Germinal center (tissue), 1 donor: ENCODE results near the gene ANKRD53.

Experiments used
- DNase-seq: peaks from one replicate; pipeline ENCODE4 v3.0.0; 2012; ENCODE audit warnings: mixed read lengths, low spot score

The ANKRD53 gene

DNA sequence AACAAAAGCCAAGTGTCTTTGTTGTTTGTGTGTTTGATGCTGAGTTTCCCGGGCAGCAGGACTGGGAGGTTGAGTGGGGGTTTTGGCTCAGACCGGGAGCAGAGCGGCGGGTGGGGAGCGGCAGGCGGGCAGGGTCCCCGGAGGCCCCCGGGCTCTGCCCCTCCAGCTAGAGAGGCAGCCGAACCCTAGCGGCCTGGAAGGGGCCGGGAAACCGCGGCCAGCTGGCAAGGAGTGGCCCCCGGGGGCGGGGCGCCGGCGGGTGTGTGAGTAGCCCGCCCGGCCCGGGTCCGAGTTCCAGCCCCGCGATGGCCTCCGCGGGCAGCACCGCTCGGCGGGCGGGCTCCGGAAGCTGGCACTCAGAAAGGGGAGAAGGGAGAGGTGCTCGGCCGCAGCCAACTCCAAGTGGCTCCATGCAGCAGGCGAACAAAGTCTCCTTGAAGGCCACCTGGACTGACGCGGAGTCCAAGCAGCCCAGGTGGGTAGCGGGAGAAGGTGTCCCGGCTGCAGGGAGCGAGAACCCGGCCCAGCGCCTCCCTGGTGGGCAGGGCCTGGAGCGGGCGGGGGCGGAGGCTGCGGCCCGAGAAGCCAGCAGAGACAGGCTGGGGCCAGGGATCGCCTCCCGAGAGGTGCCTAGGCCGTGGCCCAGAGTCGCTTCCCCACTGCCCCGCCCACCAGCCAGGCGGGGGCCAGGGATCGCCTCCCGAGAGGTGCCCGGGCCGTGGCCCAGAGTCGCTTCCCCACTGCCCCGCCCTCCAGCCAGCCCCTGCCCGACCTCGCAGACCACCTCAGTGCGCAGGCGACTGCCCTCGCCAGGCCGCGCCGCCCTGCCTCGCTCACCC is at the start of gene ANKRD53:
Gene ANKRD53 (plus strand): TSS at position 290 of the 839 bp plus-strand sequence. CDS start 16 bp downstream, at position 306.
- DNase-seq, result no peak

DNA sequence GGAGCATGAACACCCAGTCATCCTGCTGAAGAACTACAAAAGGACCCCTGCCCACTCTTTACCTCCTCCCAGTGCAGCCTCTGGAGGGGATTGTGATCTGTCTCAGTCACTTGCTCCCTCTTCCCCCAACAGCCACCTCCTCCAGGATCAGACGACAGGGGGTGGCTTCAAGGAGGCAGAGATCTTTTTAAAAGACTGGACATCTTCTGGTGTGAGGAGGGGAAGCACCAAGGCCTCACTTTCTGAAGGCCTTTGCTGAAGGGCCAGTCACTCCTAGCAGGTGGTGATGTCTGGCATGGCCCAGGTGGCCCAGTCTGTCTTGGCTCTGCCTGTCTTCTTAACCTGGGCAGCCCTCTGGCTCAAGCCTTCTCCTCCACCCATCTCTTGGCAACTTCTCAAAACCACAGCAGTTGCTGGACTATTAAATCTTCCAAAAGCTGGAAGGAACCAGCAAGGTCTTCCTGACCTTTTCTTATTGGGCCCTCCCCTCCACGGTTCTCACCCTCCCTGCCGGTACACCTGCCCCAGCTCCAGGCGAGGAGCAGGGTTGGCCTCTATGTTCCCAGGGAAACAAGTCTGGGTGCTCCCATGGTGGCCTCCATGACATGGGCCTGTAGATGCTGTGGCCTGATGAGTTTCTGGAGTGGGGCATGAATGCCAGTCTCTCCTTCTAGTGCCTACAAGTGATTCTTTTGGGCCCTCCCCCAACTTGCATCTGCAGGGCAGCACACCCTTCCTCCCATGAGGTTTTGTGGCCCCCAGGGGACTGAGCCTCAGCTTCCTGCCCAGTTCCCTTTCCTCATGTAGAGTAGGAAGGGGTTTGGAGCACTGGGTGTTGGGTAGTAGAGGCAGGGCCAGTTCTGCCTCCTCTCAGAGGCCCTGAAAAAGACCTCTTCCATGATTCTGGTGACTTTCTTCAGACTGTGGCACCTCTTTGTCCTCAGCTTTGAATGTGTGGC is 47.8 kb upstream of the ANKRD53 start:
- DNase-seq, result no peak

DNA sequence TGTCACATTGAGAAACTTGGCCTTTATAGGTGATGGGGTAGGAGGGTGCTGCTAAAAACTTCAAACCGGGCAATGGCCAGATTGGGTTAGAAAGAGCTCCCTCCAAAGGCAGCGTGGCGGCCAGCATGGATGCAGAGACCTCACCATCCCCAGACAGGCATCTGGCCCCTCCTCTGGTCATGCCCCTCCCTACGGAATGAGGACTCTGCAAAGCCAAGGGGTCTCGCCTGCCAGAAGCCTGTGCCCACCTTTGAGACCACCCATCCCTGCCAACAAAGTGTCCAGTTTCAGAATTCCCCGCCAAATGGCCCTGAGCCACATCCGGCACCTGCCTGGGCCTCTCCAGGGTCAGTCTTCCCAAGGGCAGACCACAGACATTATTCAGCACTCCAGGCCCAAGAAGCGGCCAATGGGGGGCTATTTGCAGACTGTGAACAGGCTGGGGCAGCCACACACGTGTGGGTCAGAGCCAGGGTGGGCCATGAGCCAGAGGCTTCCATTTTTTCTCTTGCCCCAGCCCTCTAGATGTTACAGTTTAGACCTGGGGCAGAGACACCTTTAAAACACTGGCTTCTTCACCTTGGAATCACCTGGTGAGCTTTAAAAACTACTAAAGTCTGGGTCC is 46.9 kb upstream of the ANKRD53 start:
- no peak for DNase-seq

- DNase-seq, result no peak
These were observed 45.7 kb upstream of the ANKRD53 start for GRCh38 chr2:70932631-70933230.

- DNase-seq, result no peak
These were observed 43.4 kb upstream of the ANKRD53 start for GRCh38 chr2:70934981-70935380.

DNA sequence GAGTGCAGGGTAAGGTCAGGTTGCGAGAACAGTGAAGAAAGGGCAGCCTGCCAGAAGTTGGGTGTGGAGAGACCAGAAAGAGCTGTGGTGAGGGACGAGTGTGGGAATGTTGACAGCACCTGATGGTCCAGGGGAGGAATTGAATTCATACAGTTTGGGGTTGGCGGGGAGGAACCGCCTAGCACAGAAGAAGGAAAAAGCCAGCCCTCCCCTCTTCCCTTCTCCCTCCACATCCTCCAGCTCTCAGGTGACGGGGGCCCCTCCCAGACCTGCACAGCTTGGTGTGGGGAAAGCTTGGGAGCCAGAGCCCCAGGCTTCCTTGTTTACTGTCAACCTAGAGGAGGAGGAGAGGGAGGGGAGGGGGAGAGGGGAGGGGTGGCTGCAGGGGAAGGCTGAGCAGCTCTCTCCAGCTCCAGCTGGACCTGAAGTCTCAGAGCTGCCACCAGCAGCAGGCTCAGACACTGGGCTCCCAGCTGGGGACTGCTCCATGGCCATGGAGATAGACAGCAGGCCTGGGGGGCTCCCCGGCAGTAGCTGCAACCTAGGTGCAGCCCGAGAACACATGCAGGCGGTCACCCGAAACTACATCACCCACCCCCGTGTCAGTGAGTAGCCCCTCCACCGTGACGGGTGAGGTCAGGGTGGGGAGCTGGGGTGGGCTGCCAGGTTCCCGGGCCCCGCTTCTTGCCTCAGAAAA is 42.8 kb upstream of the ANKRD53 start, which contains the start of gene ATP6V1B1:
Gene ATP6V1B1 (plus strand): TSS at position 433 of the 697 bp plus-strand sequence. CDS start 55 bp downstream, at position 488.
- DNase-seq, result no peak

DNA sequence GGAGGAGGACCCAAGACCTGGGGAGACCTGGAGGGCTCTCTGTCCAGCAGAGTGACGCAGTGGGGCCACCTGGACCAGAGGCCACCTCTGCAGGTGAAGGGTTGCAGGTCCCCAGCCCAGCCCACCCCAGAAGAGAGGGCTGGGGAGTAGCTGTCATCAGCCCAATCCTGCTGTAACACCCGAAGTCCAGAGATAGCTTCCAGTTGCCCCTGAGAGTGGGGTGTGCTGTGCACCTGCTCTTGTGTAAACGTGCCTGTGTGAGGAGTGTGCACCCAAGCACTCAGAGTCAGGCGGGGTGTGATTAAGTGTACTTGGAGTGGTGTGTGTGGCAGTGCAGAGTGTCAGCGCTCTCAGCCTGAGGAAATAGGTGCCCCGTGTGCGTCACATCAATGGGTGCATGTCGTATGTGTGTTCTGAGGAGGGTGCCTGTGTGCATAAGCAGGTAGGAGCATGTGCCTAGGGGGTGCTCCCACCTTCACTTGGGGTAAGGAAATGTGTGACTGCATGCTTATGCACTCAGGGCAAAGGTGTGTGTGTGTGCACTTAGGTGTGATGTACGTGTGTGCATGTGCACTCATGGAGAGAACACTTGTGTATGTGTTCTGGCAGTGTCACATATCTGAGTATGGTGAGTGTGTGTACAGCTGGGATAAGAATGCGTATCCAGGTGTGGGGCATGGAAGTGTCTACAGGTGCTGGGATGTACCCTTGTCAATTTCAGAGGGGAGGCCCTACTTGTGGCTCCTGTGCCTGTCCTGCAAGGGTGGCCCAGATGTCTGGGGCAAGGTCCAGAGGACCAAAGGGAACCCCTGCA is 42.1 kb upstream of the ANKRD53 start:
- DNase-seq, result no peak

DNA sequence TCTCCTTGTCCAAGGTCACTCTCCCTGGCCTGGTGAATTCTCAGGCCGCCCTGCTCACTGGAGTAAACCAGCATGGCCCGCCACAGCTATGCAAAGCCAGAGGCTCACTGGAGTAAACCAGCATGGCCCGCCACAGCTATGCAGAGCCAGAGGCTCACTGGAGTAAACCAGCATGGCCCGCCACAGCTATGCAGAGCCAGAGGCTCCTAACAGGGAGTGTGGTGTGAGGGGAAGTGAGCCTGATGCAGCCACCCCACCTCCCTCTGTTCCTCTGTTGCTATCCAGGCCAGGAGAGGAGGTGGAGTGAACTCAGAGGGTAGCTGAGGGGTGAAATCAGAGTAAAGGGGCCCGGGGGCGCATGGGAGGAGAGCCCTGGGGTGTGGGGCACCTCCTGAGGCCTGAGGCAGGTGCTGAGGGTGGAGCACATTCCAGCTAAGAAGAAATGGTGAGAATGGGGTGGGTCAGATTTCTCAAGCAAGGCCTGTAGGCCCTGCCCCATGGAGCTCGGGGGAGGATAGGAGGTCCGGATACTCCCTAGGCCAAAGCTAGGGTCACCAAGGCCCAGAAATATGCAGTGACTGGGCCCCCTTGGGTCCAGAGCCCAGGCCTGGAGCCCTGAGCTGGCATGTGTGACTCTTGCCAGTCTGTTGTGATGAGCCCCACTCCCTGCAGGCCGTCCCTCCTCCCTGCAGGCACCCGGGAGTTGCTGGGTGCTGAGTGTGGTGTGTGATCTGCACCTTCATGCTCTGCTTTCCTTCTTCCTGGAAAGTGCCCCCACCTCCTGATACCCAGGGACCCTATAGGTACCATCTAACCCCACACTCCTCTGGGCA is 41.2 kb upstream of the ANKRD53 start:
- no peak for DNase-seq

GRCh38 chr2:70937866-70938585 is 40.4 kb upstream of the ANKRD53 start:
- DNase-seq, result no peak

DNA sequence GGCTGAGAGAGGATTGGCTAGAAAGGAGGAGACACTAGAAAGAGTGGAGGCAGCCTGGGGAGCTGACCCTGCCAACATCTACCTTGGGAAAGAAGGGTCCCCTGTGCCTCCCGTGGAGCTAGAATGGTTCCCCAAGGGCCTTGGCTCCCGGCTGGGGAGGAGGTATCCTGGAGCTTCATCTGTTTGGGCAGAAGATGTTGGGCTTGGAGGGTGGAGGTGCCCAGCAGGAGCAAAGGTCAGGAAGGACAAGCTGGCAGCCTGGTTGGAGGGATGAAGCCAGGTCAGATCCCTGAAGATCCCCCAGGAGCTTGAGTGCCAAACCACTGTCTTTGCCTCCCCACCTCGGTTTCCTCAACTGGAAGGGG is 39.9 kb upstream of the ANKRD53 start:
- DNase-seq, result no peak

DNA sequence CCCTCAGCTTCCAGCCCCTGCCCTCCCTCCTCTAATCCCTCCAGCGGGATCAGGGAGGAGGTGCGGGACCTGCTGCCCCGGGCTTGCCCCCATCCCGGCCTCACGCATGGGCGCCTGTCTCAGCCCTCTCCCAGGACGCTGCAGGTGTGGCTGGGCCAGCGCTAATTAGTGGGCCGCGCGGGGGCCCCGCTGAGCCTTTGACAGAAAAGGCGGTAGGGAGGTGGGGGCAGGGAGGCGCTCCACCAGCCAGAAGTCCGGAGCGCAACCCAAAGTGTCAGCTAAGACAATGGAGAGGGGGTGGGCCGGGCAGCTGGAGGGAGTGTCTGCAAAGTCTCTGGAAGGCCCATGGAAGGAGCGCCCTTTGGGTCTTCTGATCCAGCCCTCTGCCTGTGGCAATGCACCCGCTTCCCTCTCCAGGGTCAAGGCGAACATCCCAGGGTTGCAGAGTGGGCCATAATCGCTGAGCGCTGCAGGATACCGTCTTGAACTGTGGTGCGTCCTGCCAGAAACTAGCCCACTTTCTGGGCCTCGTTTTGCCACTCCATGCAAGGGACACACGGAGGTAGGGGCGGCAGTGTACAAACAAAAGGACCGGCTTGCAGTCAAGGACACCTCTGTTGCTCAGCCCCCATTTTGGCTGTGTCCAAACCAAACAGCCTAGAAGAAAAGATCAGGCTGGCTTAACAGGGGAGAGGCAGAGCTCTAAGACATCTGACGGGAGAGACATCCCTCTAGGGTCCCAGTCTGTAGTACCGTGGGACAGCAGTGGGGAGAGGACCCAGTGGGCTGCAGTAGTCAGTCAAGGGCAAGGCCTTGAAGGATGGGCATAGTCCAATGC is 39.2 kb upstream of the ANKRD53 start:
- DNase-seq, result no peak

DNA sequence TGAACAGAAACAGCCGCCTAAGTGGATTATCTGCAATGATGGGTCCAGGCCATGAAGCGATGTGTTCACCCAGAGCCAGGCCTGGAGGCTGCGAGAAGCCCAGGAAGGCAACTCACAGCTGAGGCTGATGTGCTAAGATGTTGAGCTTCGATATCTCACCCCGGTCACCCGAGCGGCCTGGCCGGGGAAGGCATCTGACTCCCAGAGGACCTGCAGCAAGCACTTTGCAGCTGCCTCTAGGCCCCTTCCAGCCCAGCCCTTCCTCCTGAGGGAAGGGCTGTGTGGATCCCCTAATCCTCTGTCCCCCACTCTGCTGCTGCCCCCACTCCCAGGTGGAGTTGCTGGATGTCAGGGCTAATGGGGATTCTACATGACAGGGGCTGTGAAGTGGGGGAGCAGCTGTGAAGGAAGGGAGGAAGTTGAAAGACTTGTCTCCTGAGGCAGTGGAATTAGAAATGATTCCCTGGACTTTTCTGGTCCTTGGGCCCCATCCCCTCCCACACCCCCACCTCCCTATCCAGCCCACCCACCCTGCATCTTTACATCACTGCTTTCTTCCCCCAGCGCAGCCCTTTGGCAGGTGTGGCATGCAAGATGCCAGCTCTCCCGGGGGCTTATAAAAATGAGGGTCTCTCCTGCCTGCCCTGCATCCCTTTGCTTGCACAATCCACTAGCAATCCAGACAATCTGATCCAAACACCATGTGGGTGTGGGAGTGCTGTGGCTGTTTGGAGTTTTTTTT is 38.4 kb upstream of the ANKRD53 start:
- no peak for DNase-seq

DNA sequence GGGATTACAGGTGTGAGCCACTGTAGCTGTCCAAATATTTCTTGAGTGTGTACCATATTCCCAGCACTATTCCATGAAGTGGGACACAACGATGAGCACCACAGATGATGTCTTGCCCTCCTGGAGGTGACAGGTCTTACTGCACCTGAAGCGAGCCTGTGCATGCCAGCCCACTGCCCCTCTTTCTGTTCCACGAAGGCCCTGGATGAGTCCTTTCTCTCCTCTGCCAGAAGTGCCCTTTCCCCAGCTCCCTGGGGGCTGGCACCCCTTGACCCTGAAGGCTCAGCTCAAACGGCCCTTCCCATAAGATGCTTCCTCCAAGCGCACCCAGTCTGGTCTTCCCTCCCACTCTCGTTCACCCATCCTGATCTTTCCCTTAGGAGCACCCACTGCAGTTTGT is 37.2 kb upstream of the ANKRD53 start:
- DNase-seq, result no peak

GRCh38 chr2:70941701-70942100 is 36.7 kb upstream of the ANKRD53 start:
- DNase-seq, result no peak

- DNase-seq, result no peak
These were observed 35.8 kb upstream of the ANKRD53 start for GRCh38 chr2:70942396-70943204.

DNA sequence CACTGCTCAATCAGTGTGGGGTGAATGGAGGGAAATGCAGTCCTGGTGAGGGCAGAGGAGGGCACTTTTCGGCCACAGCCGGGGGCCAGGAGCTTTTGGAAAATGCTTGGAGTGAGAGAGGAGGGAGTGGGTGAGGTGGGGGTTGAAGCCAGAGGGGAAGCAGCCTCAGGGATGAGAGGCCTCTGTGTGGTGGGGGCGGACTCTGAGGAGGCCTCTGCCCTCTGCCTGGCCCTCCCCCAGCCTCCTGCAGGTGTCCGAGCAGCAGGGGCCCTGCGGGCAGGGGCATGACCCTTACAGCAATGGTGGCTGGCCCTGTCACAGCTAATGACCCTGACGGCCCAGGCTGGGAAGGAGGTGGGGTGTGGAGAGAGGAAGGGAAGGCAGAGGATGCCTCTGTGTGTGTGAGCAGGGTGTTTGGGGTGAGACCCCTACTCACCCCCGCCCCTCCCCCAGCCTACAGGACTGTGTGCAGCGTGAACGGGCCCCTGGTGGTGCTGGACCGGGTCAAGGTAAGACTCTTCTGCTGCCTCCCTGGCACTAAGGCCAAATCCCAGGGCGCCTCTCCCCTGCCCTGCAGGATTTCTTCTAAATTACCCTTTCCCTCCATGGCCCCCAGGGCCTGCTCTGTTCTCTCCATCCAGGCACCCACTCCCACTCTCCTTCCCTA is 35.1 kb upstream of the ANKRD53 start:
- no peak for DNase-seq
